HEK293 (cell line): ENCODE measurements around the gene NFKBIL1.

Source experiments
- CTCF ChIA-PET: fragments of 350-600 bp; formaldehyde crosslinking; extraction: SDS; loops from one replicate; lab custom pipeline; 2021; ENCODE audit warnings: antibody characterized with exemption; lab: Yijun Ruan, JAX
- POLR2A ChIA-PET: fragments of 300-600 bp; formaldehyde crosslinking; extraction: SDS; loops from one replicate; lab custom pipeline; 2020; ENCODE audit warnings: antibody characterized with exemption, inconsistent platforms; lab: Yijun Ruan, JAX
- H3K27ac ChIP-seq: fragments of 200-500 bp; sonication (Bioruptor generic); 2 replicates; pipeline ENCODE4 v1.5.1; 2014; ENCODE audit warnings: low read depth, low read length, control low read depth, inconsistent platforms; ENCODE audit errors: extremely low read depth
- H3K36me3 ChIP-seq, 2 experiments: fragments of 200-500 bp in 1 of 2; sonication (Bioruptor generic) in 1 of 2; 1 replicate in 1 of 2; 2 replicates in 1 of 2; pipeline ENCODE4 v1.5.1; 2014 to 2017; ENCODE audit warnings: inconsistent platforms in 2 of 2, low read length in 2 of 2; ENCODE audit not compliant: control insufficient read depth in 2 of 2, insufficient read depth in 1 of 2
- H3K4me1 ChIP-seq: fragments of 200-500 bp; sonication (Bioruptor generic); 2 replicates; pipeline ENCODE4 v1.5.1; 2014; ENCODE audit warnings: mild to moderate bottlenecking, low read length, inconsistent platforms; ENCODE audit not compliant: control insufficient read depth, insufficient read depth
- H3K4me3 ChIP-seq: 2 replicates; pipeline ENCODE4 v1.5.1; 2011; ENCODE audit warnings: low read depth, mild to moderate bottlenecking, control low read depth, low read length, moderate library complexity
- H3K9me3 ChIP-seq: fragments of 200-500 bp; sonication (Bioruptor generic); 2 replicates; pipeline ENCODE4 v1.5.1; 2014; ENCODE audit warnings: low read depth, low read length, inconsistent platforms; ENCODE audit not compliant: control insufficient read depth, insufficient read depth
- HOXA7 ChIP-seq: sonication (generic); formaldehyde crosslinking; IDR thresholded peaks from 2 replicates; pipeline ENCODE4 v1.8.1; 2022; ENCODE audit warnings: missing genetic modification reagents, borderline replicate concordance
- SP7 ChIP-seq: fragments of 450-650 bp; formaldehyde crosslinking; IDR thresholded peaks from 2 replicates; pipeline ENCODE4 v1.5.1; 2016; ENCODE audit warnings: missing biosample characterization, missing genetic modification characterization
- ZBTB10 ChIP-seq: fragments of 450-650 bp; formaldehyde crosslinking; IDR thresholded peaks from 2 replicates; pipeline ENCODE4 v1.5.1; 2016; ENCODE audit warnings: missing biosample characterization, missing genetic modification characterization
- ZBTB26 ChIP-seq: fragments of 450-650 bp; formaldehyde crosslinking; optimal IDR thresholded peaks from 2 replicates; pipeline ENCODE3; 2016; ENCODE audit warnings: missing biosample characterization, mild to moderate bottlenecking, missing genetic modification characterization
- ZBTB8A ChIP-seq: fragments of 450-650 bp; formaldehyde crosslinking; IDR thresholded peaks from 2 replicates; pipeline ENCODE4 v1.5.1; 2016; ENCODE audit warnings: missing biosample characterization, missing genetic modification characterization
- ZNF132 ChIP-seq: fragments of 450-650 bp; formaldehyde crosslinking; IDR thresholded peaks from 2 replicates; pipeline ENCODE4 v1.5.1; 2017; ENCODE audit warnings: missing biosample characterization, missing genetic modification characterization, borderline replicate concordance
- ZNF274 ChIP-seq, 2 experiments: fragments of 200-500 bp in 1 of 2; fragments of 450-650 bp in 1 of 2; sonication (Bioruptor generic) in 1 of 2; formaldehyde crosslinking in 1 of 2; IDR thresholded peaks; 2 replicates each; pipeline versions ENCODE4 v1.5.1 to v1.6.1; 2014 to 2016; ENCODE audit warnings: borderline replicate concordance in 1 of 2, inconsistent platforms in 1 of 2, low read length in 1 of 2, missing biosample characterization in 1 of 2, missing genetic modification characterization in 1 of 2
- ZNF280C ChIP-seq: fragments of 450-650 bp; formaldehyde crosslinking; IDR thresholded peaks from 2 replicates; pipeline ENCODE4 v1.5.1; 2016; ENCODE audit warnings: missing biosample characterization, missing genetic modification characterization
- ZNF433 ChIP-seq: fragments of 450-650 bp; formaldehyde crosslinking; IDR thresholded peaks from 2 replicates; pipeline ENCODE4 v1.5.1; 2016; ENCODE audit warnings: missing biosample characterization, missing genetic modification characterization, low read depth
- ZNF624 ChIP-seq: fragments of 450-650 bp; formaldehyde crosslinking; IDR thresholded peaks from 2 replicates; pipeline ENCODE4 v1.5.1; 2017; ENCODE audit warnings: missing biosample characterization, missing genetic modification characterization
- ZNF629 ChIP-seq: fragments of 450-650 bp; formaldehyde crosslinking; IDR thresholded peaks from 2 replicates; pipeline ENCODE4 v1.5.1; 2017; ENCODE audit warnings: missing biosample characterization, missing genetic modification characterization
- ZNF639 ChIP-seq: fragments of 450-650 bp; formaldehyde crosslinking; IDR thresholded peaks from 2 replicates; pipeline ENCODE4 v1.5.1; 2016; ENCODE audit warnings: missing biosample characterization, missing genetic modification characterization
- ZNF701 ChIP-seq: fragments of 450-650 bp; formaldehyde crosslinking; IDR thresholded peaks from 2 replicates; pipeline ENCODE4 v1.5.1; 2016; ENCODE audit warnings: missing biosample characterization, missing genetic modification characterization
- ZNF704 ChIP-seq: fragments of 450-650 bp; formaldehyde crosslinking; IDR thresholded peaks from 2 replicates; pipeline ENCODE4 v1.5.1; 2016; ENCODE audit warnings: missing biosample characterization, missing genetic modification characterization
- ZNF777 ChIP-seq: fragments of 450-650 bp; formaldehyde crosslinking; IDR thresholded peaks from 2 replicates; pipeline ENCODE4 v1.5.1; 2017; ENCODE audit warnings: missing biosample characterization, missing genetic modification characterization, borderline replicate concordance
- ZNF837 ChIP-seq: fragments of 450-650 bp; formaldehyde crosslinking; IDR thresholded peaks from 2 replicates; pipeline ENCODE4 v1.5.1; 2016; ENCODE audit warnings: missing biosample characterization, missing genetic modification characterization
- ZSCAN16 ChIP-seq: fragments of 450-650 bp; formaldehyde crosslinking; IDR thresholded peaks from 2 replicates; pipeline ENCODE4 v1.5.1; 2016; ENCODE audit warnings: missing biosample characterization, missing genetic modification characterization

NFKBIL1 gene

GRCh38 chr6:31534011-31534410 is 13.4 kb upstream of the NFKBIL1 start:
- CTCF ChIA-PET = interaction anchor here (0.7 to 1.0 kb wide), 2 partner anchors 12 to 13 kb away, joined by 3 read pairs; partner anchors contain the start of gene ATP6V1G2
- Histone ChIP-seq H3K4me3 (no peak overlapping the region), H3K36me3 (peaks cover 82 to 98% of the 10 kb centered on the region in 2 experiments), H3K9me3 (no peaks in the 10 kb centered on the region), H3K27ac (no peak overlapping the region), H3K4me1 (peaks cover 5% of the 10 kb centered on the region)
- POLR2A ChIA-PET = interaction anchor here (0.8 kb wide), 1 partner anchor 8 kb away, joined by 3 read pairs; the partner anchor contains the start of gene DDX39B
- TF ChIP-seq ZNF629 (tag by site-specific recombination) = no peak
- no peak for TF ChIP-seq HOXA7 (CRISPR knock-in tag)
- TF ChIP-seq ZNF704 (tag by site-specific recombination) = no peak

- H3K27ac ChIP-seq = no peak overlapping the region
Observed at GRCh38 chr6:31534521-31535040, 12.8 kb upstream of the NFKBIL1 start.

GRCh38 chr6:31535538-31536324 is 11.7 kb upstream of the NFKBIL1 start:
- Histone ChIP-seq H3K36me3 (peaks cover 93 to 99% of the 10 kb centered on the region in 2 experiments), H3K4me3 (no peak overlapping the region), H3K4me1 (peaks cover 14% of the 10 kb centered on the region), H3K9me3 (no peaks in the 10 kb centered on the region), H3K27ac (no peak overlapping the region)
- POLR2A ChIA-PET = interaction anchor here (0.6 to 2.9 kb wide), 2 partner anchors 10 to 205 kb away, joined by 3 to 11 read pairs; no protein-coding TSS in a partner anchor
- CTCF ChIA-PET = interaction anchor here (0.6 to 1.9 kb wide), 3 partner anchors 43 to 1659 kb away, joined by 3 to 6 read pairs (median 5); no protein-coding TSS in a partner anchor
- no peak for TF ChIP-seq ZBTB8A (tag by site-specific recombination)
- TF ChIP-seq ZNF274 (IDR thresholded peaks at IDR 0.05; ENCODE audit: low read length) = no peak
- no peak for TF ChIP-seq ZNF274 (tag by site-specific recombination; IDR thresholded peaks at IDR 0.05; ENCODE audit: borderline replicate concordance)
- TF ChIP-seq ZNF280C (tag by site-specific recombination) = no peak
- TF ChIP-seq ZBTB10 (tag by site-specific recombination) = no peak
- no peak for TF ChIP-seq ZNF837 (tag by site-specific recombination)

More at GRCh38 chr6:31534521-31535040, 12.8 kb upstream of the NFKBIL1 start:
- ChIA-PET CTCF (interaction anchor here (0.7 to 1.0 kb wide), 2 partner anchors 12 to 14 kb away, joined by 3 read pairs; partner anchors contain the start of gene ATP6V1G2), POLR2A (interaction anchor here (2.9 kb wide), 1 partner anchor 8 kb away, joined by 11 read pairs; no protein-coding TSS in a partner anchor)
- Histone ChIP-seq H3K36me3 (peaks cover 88 to 99% of the 10 kb centered on the region in 2 experiments), H3K4me3 (no peak overlapping the region), H3K4me1 (peaks cover 10% of the 10 kb centered on the region), H3K9me3 (no peaks in the 10 kb centered on the region)
- TF ChIP-seq ZNF701 = no peak
- no peak for TF ChIP-seq ZNF704 (tag by site-specific recombination)
- no peak for TF ChIP-seq ZNF639 (tag by site-specific recombination)
- TF ChIP-seq ZNF777 (tag by site-specific recombination) = no peak
- TF ChIP-seq ZNF433 (tag by site-specific recombination) = no peak
- no peak for TF ChIP-seq ZBTB26 (tag by site-specific recombination)
- TF ChIP-seq ZSCAN16 (tag by site-specific recombination) = no peak
- no peak for TF ChIP-seq SP7 (tag by site-specific recombination)
- TF ChIP-seq ZNF624 (tag by site-specific recombination) = no peak
- TF ChIP-seq ZNF132 (tag by site-specific recombination) = no peak
